HepG2 (cell line): ENCODE measurements around the gene EPB41L2. TPM values are rescaled to one million over a fixed set of nuclear protein-coding genes. Genes with fewer than 3 reads are reported as not detected.

Experiments used
- CEBPG ChIP-seq: IDR thresholded peaks from 2 replicates; pipeline ENCODE4 v1.6.1; 2016
- ETV6 ChIP-seq: sonication (generic); formaldehyde crosslinking; conservative IDR thresholded peaks from 2 replicates; pipeline ENCODE4 v1.4.0; 2020; ENCODE audit warnings: missing genetic modification reagents
- HDAC2 ChIP-seq: sonication (generic); formaldehyde crosslinking; IDR thresholded peaks from 2 replicates; pipeline ENCODE4 v1.4.0; 2020; ENCODE audit warnings: missing genetic modification reagents
- KDM1A ChIP-seq: IDR thresholded peaks from 2 replicates; pipeline ENCODE4 v1.6.1; 2016; ENCODE audit warnings: missing compliant biosample characterization
- NPAS2 ChIP-seq: sonication (generic); formaldehyde crosslinking; IDR thresholded peaks from 2 replicates; pipeline ENCODE4 v1.8.0; 2022; ENCODE audit warnings: mild to moderate bottlenecking, missing genetic modification reagents, borderline replicate concordance
- PHF8 ChIP-seq: sonication (generic); formaldehyde crosslinking; IDR thresholded peaks from 2 replicates; pipeline ENCODE4 v1.5.0; 2020; ENCODE audit warnings: missing genetic modification reagents
- ZBTB38 ChIP-seq: sonication (generic); formaldehyde crosslinking; IDR thresholded peaks from 2 replicates; pipeline ENCODE4 v1.5.1; 2020; ENCODE audit warnings: mild to moderate bottlenecking, missing genetic modification reagents
- ZNF569 ChIP-seq: sonication (generic); formaldehyde crosslinking; IDR thresholded peaks from 2 replicates; pipeline ENCODE4 v1.5.0; 2020; ENCODE audit warnings: mild to moderate bottlenecking, missing genetic modification reagents, moderate library complexity, borderline replicate concordance
- ZNF7 ChIP-seq: IDR thresholded peaks from 2 replicates; pipeline ENCODE4 v1.6.1; 2016; ENCODE audit warnings: missing biosample characterization, missing genetic modification reagents
- ZNF749 ChIP-seq: sonication (generic); formaldehyde crosslinking; IDR thresholded peaks from 2 replicates; pipeline ENCODE4 v1.8.0; 2022; ENCODE audit warnings: mild to moderate bottlenecking, missing genetic modification reagents, moderate library complexity, borderline replicate concordance
- ZNF768 ChIP-seq: sonication (generic); formaldehyde crosslinking; IDR thresholded peaks from 2 replicates; pipeline ENCODE4 v1.4.0; 2020; ENCODE audit warnings: missing genetic modification reagents
- ZNF792 ChIP-seq: IDR thresholded peaks from 2 replicates; pipeline ENCODE4 v1.6.1; 2016
- ZSCAN29 ChIP-seq: sonication (generic); formaldehyde crosslinking; conservative IDR thresholded peaks from 2 replicates; pipeline ENCODE4 v1.4.0; 2020; ENCODE audit warnings: mild to moderate bottlenecking, missing genetic modification reagents
- polyA plus RNA-seq, 8 experiments: library from polyadenylated mRNA; depleted of rRNA in 3 of 8; stranded (reverse) in 7 of 8; unstranded in 1 of 8; fragments of >200 nt; fragmentation: Illumina TruSeq in 4 of 8; extraction: Trizol in 4 of 8; gene quantifications; 2 replicates each; pipeline versions ENCODE4 v1.2.1 to v1.2.3, GENCODE V29; 2011 to 2016; ENCODE audit warnings: low read depth in 4 of 8, missing spikeins in 1 of 8, mixed read lengths in 1 of 8; ENCODE audit not compliant: insufficient read depth in 1 of 8
- total RNA-seq, 5 experiments: library from RNA; depleted of rRNA; stranded (reverse); fragments of >200 nt; fragmentation: Illumina TruSeq; extraction: Trizol; gene quantifications; 2 replicates each; pipeline ENCODE4 v1.2.3, GENCODE V29; 2016; ENCODE audit warnings: low read depth in 1 of 5
- TF ChIP-seq, protein P1 (sequence below): sonication (generic); formaldehyde crosslinking; IDR thresholded peaks from 2 replicates; pipeline ENCODE4 v1.4.0; 2020; ENCODE audit warnings: missing genetic modification reagents
- TF ChIP-seq, protein P2 (sequence below): sonication (generic); formaldehyde crosslinking; IDR thresholded peaks from 2 replicates; pipeline ENCODE4 v1.5.1; 2020; ENCODE audit warnings: missing genetic modification reagents, mild to moderate bottlenecking, borderline replicate concordance
- TF ChIP-seq, protein P3 (sequence below): sonication (generic); formaldehyde crosslinking; IDR thresholded peaks from 2 replicates; pipeline ENCODE4 v1.4.0; 2020; ENCODE audit warnings: missing genetic modification reagents, borderline replicate concordance
- TF ChIP-seq, protein P4 (sequence below): sonication (generic); formaldehyde crosslinking; IDR thresholded peaks from 2 replicates; pipeline ENCODE4 v1.4.0; 2020; ENCODE audit warnings: mild to moderate bottlenecking, missing genetic modification reagents

The EPB41L2 gene
- total and polyA plus RNA-seq, 2 of the 13 experiments (the other 11 are each of a cell fraction or from before 2014, with no cell fraction given) = 41.7 to 56.4 TPM

DNA sequence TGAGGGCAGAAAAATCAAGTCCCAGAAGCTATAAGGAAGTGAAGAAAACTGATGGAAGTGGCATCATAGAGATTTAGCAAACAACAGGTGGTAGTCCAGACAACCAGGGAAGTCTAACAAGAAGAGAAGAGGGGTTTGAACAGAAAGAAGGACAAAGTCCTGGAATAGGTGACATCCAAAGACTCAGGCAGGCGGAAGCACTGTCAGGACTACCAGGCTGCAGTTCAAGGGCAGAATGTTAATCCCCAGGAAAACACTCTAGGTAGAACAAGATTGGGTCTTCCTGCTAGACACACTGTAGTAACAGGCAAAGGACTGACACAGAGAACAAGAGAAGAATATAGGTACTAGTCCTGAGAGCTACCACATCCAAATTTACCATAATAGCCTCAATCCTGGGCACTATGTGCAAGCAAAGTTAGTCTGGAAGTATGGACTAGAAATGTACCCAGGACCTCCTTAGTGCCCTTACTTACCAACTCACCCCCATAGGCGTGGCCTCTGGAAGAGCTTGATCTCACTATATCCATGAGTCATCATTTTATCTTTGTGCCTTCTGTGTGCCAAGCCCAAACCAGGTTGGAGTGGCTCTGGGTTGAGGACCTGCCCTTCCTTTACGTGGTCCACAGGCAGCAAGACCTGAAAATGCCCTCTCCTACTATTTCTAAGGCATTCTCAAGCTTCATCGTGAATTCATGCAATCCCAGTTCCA is 2.2 kb upstream of the EPB41L2 start (continued):
- TF ChIP-seq, protein P1, sequence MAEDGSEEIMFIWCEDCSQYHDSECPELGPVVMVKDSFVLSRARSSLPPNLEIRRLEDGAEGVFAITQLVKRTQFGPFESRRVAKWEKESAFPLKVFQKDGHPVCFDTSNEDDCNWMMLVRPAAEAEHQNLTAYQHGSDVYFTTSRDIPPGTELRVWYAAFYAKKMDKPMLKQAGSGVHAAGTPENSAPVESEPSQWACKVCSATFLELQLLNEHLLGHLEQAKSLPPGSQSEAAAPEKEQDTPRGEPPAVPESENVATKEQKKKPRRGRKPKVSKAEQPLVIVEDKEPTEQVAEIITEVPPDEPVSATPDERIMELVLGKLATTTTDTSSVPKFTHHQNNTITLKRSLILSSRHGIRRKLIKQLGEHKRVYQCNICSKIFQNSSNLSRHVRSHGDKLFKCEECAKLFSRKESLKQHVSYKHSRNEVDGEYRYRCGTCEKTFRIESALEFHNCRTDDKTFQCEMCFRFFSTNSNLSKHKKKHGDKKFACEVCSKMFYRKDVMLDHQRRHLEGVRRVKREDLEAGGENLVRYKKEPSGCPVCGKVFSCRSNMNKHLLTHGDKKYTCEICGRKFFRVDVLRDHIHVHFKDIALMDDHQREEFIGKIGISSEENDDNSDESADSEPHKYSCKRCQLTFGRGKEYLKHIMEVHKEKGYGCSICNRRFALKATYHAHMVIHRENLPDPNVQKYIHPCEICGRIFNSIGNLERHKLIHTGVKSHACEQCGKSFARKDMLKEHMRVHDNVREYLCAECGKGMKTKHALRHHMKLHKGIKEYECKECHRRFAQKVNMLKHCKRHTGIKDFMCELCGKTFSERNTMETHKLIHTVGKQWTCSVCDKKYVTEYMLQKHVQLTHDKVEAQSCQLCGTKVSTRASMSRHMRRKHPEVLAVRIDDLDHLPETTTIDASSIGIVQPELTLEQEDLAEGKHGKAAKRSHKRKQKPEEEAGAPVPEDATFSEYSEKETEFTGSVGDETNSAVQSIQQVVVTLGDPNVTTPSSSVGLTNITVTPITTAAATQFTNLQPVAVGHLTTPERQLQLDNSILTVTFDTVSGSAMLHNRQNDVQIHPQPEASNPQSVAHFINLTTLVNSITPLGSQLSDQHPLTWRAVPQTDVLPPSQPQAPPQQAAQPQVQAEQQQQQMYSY (CRISPR knock-in tag) = no peak
- TF ChIP-seq ZNF569 (CRISPR knock-in tag) (no peak), ZNF768 (no peak), CEBPG (CRISPR knock-in tag) (no peak; the same call in 1 of the 2 replicates), HDAC2 (CRISPR knock-in tag) (peak; percentile 80), NPAS2 (CRISPR knock-in tag) (no peak), PHF8 (no peak; the same call in 1 of the 2 replicates), ZSCAN29 (CRISPR knock-in tag) (0 out of 2 replicates have a peak, but pooled peaks have one; percentile 19), KDM1A (no peak), ZBTB38 (CRISPR knock-in tag) (0 out of 2 replicates have a peak, but pooled peaks have one; percentile 16), ZNF7 (CRISPR knock-in tag) (no peak), ZNF792 (no peak; the same call in 1 of the 2 replicates), ZNF749 (CRISPR knock-in tag) (no peak), ETV6 (CRISPR knock-in tag) (0 out of 2 replicates have a peak, but pooled peaks have one; percentile 61)
- TF ChIP-seq, protein P2, sequence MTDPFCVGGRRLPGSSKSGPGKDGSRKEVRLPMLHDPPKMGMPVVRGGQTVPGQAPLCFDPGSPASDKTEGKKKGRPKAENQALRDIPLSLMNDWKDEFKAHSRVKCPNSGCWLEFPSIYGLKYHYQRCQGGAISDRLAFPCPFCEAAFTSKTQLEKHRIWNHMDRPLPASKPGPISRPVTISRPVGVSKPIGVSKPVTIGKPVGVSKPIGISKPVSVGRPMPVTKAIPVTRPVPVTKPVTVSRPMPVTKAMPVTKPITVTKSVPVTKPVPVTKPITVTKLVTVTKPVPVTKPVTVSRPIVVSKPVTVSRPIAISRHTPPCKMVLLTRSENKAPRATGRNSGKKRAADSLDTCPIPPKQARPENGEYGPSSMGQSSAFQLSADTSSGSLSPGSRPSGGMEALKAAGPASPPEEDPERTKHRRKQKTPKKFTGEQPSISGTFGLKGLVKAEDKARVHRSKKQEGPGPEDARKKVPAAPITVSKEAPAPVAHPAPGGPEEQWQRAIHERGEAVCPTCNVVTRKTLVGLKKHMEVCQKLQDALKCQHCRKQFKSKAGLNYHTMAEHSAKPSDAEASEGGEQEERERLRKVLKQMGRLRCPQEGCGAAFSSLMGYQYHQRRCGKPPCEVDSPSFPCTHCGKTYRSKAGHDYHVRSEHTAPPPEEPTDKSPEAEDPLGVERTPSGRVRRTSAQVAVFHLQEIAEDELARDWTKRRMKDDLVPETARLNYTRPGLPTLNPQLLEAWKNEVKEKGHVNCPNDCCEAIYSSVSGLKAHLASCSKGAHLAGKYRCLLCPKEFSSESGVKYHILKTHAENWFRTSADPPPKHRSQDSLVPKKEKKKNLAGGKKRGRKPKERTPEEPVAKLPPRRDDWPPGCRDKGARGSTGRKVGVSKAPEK (CRISPR knock-in tag) = no peak; the same call in 1 of the 2 replicates
- TF ChIP-seq, protein P3, sequence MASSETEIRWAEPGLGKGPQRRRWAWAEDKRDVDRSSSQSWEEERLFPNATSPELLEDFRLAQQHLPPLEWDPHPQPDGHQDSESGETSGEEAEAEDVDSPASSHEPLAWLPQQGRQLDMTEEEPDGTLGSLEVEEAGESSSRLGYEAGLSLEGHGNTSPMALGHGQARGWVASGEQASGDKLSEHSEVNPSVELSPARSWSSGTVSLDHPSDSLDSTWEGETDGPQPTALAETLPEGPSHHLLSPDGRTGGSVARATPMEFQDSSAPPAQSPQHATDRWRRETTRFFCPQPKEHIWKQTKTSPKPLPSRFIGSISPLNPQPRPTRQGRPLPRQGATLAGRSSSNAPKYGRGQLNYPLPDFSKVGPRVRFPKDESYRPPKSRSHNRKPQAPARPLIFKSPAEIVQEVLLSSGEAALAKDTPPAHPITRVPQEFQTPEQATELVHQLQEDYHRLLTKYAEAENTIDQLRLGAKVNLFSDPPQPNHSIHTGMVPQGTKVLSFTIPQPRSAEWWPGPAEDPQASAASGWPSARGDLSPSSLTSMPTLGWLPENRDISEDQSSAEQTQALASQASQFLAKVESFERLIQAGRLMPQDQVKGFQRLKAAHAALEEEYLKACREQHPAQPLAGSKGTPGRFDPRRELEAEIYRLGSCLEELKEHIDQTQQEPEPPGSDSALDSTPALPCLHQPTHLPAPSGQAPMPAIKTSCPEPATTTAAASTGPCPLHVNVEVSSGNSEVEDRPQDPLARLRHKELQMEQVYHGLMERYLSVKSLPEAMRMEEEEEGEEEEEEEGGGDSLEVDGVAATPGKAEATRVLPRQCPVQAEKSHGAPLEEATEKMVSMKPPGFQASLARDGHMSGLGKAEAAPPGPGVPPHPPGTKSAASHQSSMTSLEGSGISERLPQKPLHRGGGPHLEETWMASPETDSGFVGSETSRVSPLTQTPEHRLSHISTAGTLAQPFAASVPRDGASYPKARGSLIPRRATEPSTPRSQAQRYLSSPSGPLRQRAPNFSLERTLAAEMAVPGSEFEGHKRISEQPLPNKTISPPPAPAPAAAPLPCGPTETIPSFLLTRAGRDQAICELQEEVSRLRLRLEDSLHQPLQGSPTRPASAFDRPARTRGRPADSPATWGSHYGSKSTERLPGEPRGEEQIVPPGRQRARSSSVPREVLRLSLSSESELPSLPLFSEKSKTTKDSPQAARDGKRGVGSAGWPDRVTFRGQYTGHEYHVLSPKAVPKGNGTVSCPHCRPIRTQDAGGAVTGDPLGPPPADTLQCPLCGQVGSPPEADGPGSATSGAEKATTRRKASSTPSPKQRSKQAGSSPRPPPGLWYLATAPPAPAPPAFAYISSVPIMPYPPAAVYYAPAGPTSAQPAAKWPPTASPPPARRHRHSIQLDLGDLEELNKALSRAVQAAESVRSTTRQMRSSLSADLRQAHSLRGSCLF (CRISPR knock-in tag) = no peak
- TF ChIP-seq, protein P4, sequence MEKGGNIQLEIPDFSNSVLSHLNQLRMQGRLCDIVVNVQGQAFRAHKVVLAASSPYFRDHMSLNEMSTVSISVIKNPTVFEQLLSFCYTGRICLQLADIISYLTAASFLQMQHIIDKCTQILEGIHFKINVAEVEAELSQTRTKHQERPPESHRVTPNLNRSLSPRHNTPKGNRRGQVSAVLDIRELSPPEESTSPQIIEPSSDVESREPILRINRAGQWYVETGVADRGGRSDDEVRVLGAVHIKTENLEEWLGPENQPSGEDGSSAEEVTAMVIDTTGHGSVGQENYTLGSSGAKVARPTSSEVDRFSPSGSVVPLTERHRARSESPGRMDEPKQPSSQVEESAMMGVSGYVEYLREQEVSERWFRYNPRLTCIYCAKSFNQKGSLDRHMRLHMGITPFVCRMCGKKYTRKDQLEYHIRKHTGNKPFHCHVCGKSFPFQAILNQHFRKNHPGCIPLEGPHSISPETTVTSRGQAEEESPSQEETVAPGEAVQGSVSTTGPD (CRISPR knock-in tag) = no peak
